GM23338 (cell line): Measurements from ENCODE around the gene OTUD7B.

Source experiments
- EZH2 ChIP-seq: fragments of 200-600 bp; sonication (generic); IDR thresholded peaks from one replicate; pipeline ENCODE4 v1.8.0; 2017; ENCODE audit warnings: antibody characterized with exemption, mild to moderate bottlenecking, low read depth; ENCODE audit not compliant: unreplicated experiment
- EZH2phosphoT487 ChIP-seq: fragments of 200-600 bp; sonication (generic); IDR thresholded peaks from one replicate; pipeline ENCODE4 v1.8.1; 2018; ENCODE audit warnings: antibody characterized with exemption; ENCODE audit not compliant: unreplicated experiment
- POLR2AphosphoS5 ChIP-seq: IDR thresholded peaks from 2 replicates; pipeline ENCODE4 v1.6.1; 2016; ENCODE audit warnings: antibody characterized with exemption, low read depth
- ZNF114 ChIP-seq: fragments of 250-450 bp; sonication (Bioruptor Pico); IDR thresholded peaks from 2 replicates; pipeline ENCODE4 v1.5.0; 2020; ENCODE audit warnings: mild to moderate bottlenecking, moderate library complexity
- ZNF462 ChIP-seq: fragments of 250-450 bp; sonication (Bioruptor Pico); IDR thresholded peaks from 2 replicates; pipeline ENCODE4 v1.5.0; 2020; ENCODE audit warnings: mild to moderate bottlenecking, moderate library complexity
- TF ChIP-seq, protein P1 (sequence below), 2 experiments: fragments of 200-600 bp in 1 of 2; sonication (generic) in 1 of 2; conservative IDR thresholded peaks; 2 replicates each; pipeline versions ENCODE4 v1.5.1 to v1.6.1; 2016 to 2017; ENCODE audit warnings: antibody characterized with exemption in 2 of 2, low read depth in 2 of 2, mild to moderate bottlenecking in 2 of 2, moderate library complexity in 1 of 2
- TF ChIP-seq, protein P2 (sequence below): IDR thresholded peaks from one replicate; pipeline ENCODE4 v1.6.1; 2018; ENCODE audit warnings: antibody characterized with exemption; ENCODE audit not compliant: unreplicated experiment
- TF ChIP-seq, protein P3 (sequence below): IDR thresholded peaks from 2 replicates; pipeline ENCODE4 v1.6.1; 2016; ENCODE audit warnings: antibody characterized with exemption

GRCh38 chr1:149937759-149938158 lies 72.8 kb downstream of the OTUD7B start:
- TF ChIP-seq EZH2 (no peak), ZNF114 (CRISPR knock-in tag) (no peak), ZNF462 (no peak), POLR2AphosphoS5 (no peak), EZH2phosphoT487 (no peak)
- TF ChIP-seq, protein P1, sequence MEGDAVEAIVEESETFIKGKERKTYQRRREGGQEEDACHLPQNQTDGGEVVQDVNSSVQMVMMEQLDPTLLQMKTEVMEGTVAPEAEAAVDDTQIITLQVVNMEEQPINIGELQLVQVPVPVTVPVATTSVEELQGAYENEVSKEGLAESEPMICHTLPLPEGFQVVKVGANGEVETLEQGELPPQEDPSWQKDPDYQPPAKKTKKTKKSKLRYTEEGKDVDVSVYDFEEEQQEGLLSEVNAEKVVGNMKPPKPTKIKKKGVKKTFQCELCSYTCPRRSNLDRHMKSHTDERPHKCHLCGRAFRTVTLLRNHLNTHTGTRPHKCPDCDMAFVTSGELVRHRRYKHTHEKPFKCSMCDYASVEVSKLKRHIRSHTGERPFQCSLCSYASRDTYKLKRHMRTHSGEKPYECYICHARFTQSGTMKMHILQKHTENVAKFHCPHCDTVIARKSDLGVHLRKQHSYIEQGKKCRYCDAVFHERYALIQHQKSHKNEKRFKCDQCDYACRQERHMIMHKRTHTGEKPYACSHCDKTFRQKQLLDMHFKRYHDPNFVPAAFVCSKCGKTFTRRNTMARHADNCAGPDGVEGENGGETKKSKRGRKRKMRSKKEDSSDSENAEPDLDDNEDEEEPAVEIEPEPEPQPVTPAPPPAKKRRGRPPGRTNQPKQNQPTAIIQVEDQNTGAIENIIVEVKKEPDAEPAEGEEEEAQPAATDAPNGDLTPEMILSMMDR (conservative IDR thresholded peaks at IDR 0.05; ENCODE audit: low read depth in 2 of 2), result no peak
- TF ChIP-seq, protein P2, sequence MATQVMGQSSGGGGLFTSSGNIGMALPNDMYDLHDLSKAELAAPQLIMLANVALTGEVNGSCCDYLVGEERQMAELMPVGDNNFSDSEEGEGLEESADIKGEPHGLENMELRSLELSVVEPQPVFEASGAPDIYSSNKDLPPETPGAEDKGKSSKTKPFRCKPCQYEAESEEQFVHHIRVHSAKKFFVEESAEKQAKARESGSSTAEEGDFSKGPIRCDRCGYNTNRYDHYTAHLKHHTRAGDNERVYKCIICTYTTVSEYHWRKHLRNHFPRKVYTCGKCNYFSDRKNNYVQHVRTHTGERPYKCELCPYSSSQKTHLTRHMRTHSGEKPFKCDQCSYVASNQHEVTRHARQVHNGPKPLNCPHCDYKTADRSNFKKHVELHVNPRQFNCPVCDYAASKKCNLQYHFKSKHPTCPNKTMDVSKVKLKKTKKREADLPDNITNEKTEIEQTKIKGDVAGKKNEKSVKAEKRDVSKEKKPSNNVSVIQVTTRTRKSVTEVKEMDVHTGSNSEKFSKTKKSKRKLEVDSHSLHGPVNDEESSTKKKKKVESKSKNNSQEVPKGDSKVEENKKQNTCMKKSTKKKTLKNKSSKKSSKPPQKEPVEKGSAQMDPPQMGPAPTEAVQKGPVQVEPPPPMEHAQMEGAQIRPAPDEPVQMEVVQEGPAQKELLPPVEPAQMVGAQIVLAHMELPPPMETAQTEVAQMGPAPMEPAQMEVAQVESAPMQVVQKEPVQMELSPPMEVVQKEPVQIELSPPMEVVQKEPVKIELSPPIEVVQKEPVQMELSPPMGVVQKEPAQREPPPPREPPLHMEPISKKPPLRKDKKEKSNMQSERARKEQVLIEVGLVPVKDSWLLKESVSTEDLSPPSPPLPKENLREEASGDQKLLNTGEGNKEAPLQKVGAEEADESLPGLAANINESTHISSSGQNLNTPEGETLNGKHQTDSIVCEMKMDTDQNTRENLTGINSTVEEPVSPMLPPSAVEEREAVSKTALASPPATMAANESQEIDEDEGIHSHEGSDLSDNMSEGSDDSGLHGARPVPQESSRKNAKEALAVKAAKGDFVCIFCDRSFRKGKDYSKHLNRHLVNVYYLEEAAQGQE, result no peak
- TF ChIP-seq, protein P3, sequence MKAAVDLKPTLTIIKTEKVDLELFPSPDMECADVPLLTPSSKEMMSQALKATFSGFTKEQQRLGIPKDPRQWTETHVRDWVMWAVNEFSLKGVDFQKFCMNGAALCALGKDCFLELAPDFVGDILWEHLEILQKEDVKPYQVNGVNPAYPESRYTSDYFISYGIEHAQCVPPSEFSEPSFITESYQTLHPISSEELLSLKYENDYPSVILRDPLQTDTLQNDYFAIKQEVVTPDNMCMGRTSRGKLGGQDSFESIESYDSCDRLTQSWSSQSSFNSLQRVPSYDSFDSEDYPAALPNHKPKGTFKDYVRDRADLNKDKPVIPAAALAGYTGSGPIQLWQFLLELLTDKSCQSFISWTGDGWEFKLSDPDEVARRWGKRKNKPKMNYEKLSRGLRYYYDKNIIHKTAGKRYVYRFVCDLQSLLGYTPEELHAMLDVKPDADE, result no peak
